ENCODE data around the gene TRNP1.

DNA sequence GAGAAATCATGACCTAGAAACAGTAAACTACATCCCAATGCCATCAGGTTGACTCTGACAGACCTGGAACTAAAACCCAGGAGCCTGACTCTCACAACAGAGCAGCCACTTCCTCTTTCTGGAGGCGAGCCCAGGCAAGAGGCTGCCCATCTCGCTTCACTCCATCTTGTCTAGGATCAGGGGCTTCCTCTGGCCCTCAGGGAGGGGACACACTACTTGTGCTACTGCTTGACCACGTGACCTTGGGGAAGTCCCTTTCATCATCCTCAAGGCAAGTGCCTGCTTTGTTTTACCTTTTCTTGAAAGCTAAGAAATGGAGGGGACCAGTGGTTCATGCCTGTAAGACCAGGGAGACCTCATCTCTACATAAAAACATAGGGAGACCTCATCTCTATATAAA, 21.8 kb downstream of the TRNP1 start:
- TF ChIP-seq, protein P1, sequence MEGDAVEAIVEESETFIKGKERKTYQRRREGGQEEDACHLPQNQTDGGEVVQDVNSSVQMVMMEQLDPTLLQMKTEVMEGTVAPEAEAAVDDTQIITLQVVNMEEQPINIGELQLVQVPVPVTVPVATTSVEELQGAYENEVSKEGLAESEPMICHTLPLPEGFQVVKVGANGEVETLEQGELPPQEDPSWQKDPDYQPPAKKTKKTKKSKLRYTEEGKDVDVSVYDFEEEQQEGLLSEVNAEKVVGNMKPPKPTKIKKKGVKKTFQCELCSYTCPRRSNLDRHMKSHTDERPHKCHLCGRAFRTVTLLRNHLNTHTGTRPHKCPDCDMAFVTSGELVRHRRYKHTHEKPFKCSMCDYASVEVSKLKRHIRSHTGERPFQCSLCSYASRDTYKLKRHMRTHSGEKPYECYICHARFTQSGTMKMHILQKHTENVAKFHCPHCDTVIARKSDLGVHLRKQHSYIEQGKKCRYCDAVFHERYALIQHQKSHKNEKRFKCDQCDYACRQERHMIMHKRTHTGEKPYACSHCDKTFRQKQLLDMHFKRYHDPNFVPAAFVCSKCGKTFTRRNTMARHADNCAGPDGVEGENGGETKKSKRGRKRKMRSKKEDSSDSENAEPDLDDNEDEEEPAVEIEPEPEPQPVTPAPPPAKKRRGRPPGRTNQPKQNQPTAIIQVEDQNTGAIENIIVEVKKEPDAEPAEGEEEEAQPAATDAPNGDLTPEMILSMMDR (IDR thresholded peaks at IDR 0.05), result no peak
- TF ChIP-seq POLR2A (IDR thresholded peaks at IDR 0.05), result no peak

All from testis (tissue), 2 donors.